ENCODE measurements around the gene VSIG2.
A peak's percentile ranks its signal among the peaks of the same experiment; 100 is the strongest.
"Not testable (repeated sequence)": the region's sequence is repeated elsewhere in the genome, so short reads cannot be mapped to it uniquely, and the experiment has no call there.

Gene VSIG2, protein sequence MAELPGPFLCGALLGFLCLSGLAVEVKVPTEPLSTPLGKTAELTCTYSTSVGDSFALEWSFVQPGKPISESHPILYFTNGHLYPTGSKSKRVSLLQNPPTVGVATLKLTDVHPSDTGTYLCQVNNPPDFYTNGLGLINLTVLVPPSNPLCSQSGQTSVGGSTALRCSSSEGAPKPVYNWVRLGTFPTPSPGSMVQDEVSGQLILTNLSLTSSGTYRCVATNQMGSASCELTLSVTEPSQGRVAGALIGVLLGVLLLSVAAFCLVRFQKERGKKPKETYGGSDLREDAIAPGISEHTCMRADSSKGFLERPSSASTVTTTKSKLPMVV
- total RNA-seq = 0 to 0.36 reads per million in 2 experiments

DNA sequence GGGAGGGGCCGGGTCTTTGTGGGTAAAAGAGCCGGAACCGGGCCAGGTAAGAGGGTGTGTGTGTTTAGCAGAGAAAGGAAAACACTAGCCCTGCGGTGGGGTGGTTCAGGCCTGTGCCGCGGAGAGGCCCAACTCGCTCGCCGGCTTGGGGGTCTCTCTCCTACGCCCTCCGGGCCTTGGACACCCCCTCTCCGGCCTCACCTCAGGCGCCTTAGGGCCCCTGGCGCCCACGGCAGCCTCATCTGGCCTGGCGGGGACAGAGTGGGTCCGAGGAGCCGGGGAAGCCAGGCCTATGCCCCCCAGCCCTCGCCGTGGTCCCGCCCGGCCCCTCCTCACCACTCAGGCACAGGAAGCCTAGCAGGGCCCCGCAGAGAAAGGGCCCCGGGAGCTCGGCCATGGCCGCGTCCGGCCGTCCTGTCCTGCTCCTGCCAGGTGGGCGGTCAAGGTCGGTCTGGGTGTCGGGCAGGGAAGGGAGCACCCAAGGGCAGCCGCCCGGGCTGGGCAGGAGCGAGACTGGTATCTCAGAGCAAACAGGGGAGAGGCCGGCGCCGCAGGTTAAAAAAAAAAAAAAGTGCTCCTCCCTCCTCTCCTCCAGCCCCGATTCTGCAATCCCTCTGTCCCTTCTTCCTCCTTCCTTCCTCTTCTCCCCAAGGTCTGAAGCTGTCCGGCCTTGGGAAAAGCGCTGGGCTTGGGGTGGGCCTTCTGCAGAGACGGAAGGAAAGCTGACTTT lies at the start of gene VSIG2:
Gene VSIG2 (minus strand): TSS at position 515 of the 730 bp plus-strand sequence. CDS start 118 bp downstream, at position 397.
- DNase-seq (ENCODE audit: low read depth) = no peak

DNA sequence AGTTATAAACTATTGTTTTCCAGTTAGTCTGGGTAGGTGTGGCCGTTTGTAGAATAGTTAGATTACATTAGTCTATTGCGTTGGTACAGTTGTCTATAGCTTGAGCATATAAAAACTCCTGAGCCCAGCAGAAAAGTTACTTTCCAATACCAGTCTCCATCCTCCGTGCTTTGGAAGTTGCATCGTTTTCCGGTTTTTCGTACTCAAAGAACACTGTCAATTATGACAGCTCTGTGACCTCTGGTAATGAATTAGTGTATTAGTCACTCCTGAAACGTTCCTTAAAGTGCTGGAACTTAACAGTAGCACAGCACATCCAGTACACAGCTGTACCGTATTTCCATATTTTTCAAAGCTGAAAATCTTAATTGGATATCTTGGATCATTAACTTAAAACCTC lies 49.0 kb upstream of the VSIG2 start:
- no peak for DNase-seq (ENCODE audit: low read depth)

GRCh38 chr11:124800226-124800929 lies 48.3 kb upstream of the VSIG2 start, which contains the start of gene MSANTD2:
Gene MSANTD2, minus strand, starts transcription at chr11:124800406. Its CDS starts 26 bp downstream, at chr11:124800380.
- DNase-seq (ENCODE audit: low read depth) = peak; percentile 55

GRCh38 chr11:124799348-124800225 lies 47.5 kb upstream of the VSIG2 start:
- DNase-seq (ENCODE audit: low read depth) = peak; percentile 24

- DNase-seq (ENCODE audit: low read depth) = no peak
These were observed 46.9 kb upstream of the VSIG2 start for GRCh38 chr11:124798991-124799347.

- no peak for DNase-seq (ENCODE audit: low read depth)
These were observed 44.3 kb upstream of the VSIG2 start for GRCh38 chr11:124796312-124796711.

DNA sequence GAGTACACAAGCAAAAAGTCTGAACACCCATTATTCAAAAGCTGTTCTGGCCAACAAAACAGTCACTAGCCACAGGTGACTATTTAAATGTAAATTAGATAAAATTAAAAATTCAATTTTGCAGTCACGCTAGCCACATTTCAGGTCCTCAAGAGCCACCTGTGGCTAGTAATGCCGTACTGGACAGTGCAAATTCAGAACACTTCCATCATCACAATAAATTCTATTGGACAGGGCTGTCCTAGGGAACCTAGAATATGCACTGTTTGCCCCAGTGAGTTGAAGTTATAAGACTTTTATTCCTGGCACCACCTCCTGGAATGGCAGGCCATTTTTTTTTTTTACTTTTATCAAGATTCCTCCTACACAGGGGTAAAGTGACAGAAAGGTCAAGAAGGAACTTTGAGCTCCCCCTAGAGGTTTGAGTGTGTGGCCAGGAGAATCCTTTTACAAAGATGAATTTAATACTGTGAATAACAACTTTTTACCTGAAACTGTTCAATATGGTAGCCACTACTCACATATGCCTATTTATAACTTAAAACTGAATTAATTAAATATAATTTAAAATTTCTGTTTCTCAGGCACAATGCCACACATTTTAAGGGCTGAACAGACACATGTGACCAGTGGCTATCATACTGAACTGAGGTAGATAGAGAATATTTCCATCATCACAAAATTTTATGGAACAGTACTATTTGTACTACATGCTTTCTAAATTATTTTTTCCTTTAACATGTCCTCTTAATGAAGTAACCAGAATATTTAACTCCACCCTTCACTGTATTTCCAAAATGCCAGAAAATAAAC lies 41.6 kb upstream of the VSIG2 start:
- DNase-seq (ENCODE audit: low read depth) = no peak

DNA sequence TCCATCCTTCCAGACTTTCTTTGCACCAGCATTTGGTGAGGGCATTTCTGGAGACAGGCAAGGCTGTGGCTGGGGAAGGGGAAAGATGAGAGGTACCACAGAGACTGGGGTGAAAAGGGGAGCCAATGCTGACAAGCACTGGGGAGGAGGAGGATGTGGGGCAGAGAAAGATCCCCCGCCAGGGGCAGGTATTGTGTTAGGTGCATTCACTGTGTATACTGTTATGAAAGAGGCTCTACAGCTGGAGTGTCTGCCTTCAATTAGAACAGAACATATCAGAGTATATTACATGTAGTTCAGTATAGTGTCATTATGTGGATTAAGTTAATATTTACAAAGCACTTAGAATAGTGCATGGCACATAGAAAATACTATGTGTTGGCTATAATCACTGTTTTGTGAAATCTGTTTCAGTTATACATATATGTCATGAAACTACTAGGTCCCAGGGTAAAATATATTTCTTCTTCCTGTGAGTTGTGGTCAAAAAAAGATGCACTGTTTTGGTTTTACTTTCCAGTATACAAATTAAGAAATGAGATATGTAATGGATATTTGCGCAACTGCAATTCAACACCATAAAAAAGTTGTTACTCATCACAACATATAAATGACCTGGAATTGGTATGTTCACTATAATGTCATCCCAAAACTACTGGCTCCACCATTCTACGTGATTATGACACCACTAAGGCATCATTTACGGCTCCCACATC lies 39.7 kb upstream of the VSIG2 start:
- DNase-seq (ENCODE audit: low read depth) = no peak

- no peak for DNase-seq (ENCODE audit: low read depth)
These were observed 36.5 kb upstream of the VSIG2 start for GRCh38 chr11:124788521-124788920.

GRCh38 chr11:124784051-124784450 lies 32.0 kb upstream of the VSIG2 start:
- DNase-seq (ENCODE audit: low read depth) = no peak

GRCh38 chr11:124783002-124783401 lies 30.9 kb upstream of the VSIG2 start:
- no peak for DNase-seq (ENCODE audit: low read depth)

DNA sequence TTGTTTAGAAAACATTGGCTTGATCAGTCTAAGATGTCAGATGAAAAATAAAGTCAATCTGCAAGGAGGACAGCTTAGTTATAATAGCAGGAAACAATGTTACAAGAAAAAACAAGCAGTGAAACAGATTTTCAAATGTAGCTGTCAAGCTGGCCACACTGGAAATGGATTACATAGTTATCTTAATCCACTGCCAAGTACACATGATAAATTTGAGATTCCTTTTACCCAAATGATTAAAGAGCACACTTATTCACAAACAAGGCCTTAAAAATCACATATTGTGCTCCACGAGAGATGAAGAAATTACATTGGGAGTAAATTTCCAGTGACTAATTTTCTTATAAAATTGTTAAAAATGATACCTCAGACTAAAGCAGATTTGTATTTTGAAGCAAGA lies 27.5 kb upstream of the VSIG2 start:
- DNase-seq (ENCODE audit: low read depth) = no peak

DNA sequence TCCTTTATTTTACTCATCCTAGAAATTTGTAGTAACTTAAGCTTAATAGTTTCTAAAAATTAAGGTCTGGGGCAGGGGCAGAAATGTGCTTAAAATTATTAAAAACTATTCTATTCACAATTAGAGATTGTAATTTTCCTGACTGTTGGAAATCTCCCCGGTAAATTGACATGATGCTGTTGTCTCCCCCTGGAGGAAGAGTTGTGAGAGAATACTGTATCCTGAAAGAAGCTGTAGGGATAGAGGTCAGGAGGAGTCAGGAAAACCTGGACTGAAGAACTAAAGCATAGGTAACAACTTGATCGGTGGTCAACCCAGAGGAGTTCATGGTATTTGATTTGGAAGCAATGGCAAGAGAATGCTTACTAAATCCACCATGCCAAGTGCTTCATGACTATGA lies 26.2 kb upstream of the VSIG2 start:
- no peak for DNase-seq (ENCODE audit: low read depth)

DNA sequence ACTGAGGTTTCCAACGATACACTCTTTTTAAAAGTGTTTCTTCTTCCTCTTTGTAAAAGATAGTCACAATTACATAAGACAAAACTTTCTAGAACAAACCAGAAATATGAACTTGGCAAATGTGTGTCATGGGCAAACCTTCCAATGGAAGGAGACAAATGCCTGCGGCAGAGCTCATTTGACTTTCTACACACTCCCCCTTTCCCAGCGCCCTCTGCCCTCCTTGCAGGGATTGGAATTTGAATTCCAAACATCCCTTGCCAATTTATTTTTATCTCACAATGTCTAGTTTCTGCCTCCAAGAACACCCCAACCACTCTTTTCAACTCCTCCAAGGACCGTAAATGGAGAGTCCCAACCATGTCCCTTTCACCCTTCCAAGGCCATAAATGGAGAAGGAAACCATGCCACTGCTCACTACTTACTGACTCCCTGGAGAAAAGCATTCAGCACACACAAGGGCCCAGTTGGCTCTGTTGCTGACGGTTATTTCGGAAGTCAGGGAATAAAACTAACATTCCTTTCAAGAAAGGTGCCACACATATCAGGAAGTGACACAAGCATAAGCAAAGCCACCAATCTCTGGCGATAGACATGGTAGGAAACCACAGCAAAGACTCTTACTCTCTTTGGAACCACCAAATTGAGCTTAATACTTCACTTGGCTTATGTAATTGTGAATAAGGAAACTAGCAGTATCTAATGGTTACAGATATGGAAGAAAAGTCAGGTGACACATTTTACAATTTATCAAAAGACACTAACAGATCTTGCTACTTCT lies 25.0 kb upstream of the VSIG2 start:
- DNase-seq (ENCODE audit: low read depth) = no peak

DNA sequence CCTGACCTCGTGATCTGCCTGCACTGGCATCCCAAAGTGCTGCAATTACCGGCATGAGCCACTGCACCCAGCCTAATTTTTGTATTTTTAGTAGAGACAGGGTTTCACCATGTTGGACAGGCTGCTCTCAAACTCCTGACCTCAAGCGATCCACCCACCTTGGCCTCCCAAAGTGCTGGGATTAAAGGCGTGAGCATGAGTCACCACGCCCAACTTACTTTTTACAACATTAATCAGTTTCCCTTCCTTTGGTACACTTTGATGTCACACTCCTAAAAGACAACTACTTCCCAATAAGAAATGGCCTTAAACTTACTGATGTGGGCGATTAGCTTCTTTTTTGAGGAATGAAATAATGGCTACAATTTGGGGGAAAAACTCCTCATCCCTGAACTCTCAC lies 18.9 kb upstream of the VSIG2 start:
- not testable (repeated sequence) for DNase-seq (ENCODE audit: low read depth)

DNA sequence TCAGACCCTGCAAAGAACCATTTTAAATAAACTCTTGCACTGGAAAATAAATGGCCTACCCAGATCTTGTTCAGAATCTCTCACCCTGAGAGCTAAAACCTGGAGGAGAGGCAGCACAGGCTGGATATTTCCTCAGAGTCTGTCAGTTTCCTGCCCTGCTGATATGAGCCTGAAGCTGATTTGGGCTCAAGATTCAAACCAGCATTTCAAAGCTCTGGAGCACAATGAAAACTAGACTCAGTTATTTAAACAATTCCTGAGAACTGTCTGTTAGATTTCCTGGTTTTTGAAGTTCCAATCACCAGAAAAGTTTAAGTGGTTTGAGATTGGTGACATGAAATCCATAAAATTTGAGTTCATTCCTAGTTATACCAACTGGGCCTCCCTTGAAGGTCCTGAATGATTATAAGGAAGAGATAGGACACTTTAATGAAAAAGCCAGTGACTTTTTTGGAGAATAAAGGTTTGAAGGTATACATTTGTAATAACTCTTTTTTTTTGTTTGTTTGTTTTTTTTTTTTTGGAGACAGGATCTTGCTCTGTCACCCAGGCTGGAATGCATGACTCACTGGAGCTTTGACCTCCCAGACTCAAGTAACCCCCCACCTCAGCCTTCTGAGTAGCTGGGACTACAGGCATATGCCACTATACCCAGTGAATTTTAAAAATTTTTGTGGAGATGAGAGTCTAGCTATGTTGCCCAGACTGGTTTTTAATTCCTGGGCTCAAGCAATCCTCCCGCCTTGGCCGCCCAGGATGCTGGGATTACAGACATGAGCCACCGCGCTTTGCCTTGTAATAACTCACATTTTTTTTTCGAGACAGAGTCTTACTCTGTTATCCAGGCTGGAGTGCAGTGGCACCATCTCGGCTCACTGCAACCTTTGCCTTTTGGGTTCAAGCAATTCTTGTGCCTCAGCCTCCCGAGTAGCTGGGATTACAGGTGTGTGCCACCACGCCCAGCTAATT lies 18.0 kb upstream of the VSIG2 start:
- no peak for DNase-seq (ENCODE audit: low read depth)

GRCh38 chr11:124768914-124769313 lies 16.9 kb upstream of the VSIG2 start:
- DNase-seq (ENCODE audit: low read depth) = no peak

DNA sequence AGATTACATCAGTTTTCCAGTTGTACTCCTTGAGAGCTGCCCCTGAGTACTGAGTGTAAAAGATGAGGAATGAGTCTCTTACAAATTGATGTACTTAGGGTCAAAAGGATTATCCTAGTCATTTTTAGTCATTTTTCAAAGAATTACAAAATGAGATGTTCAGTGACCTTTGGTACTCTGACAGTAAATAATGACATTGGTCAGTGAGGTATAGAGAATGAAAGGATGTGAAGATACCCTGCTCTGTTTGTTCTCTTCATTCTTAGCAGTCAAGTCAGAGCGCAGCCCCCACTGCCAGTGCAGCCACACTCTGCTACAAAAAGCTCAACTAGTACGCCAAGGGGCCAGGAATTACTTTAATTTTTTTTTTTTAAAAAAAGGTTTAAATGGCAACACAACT lies 14.1 kb upstream of the VSIG2 start:
- DNase-seq (ENCODE audit: low read depth) = no peak

All from T follicular helper cell (primary cell).